Natural killer cell treated with Interleukin-12 subunit alpha and Interleukin-12 subunit beta and Interleukin-15 and Interleukin-18, amount 100 ng/mL, for 72 hours (primary cell): ENCODE results near the gene MPND. TPM values are rescaled to one million over a fixed set of nuclear protein-coding genes. Genes with fewer than 3 reads are reported as not detected.
"Not testable (repeated sequence)": the region's sequence is repeated elsewhere in the genome, so short reads cannot be mapped to it uniquely, and the experiment has no call there.

Source experiments
- ATAC-seq, 2 donors: fragments of 150-1000 bp; cut with Tn5 transposase in 1 of 2; sonication (Bioruptor Pico), chemical (Tn5 transposase) in 1 of 2; 2 replicates each; pipeline ENCODE4 v1.10.0; 2021
- DNase-seq: peaks from one replicate; pipeline ENCODE4 v3.0.0; 2022; ENCODE audit warnings: low spot score
- H3K27ac Mint-ChIP-seq, 2 donors: 1 replicate in 1 of 2; 2 replicates in 1 of 2; pipeline ENCODE4 v1.8.0; 2022; ENCODE audit warnings: mixed read lengths in 2 of 2, mild to moderate bottlenecking in 1 of 2, moderate library complexity in 1 of 2
- H3K27me3 Mint-ChIP-seq, 2 donors: 1 replicate in 1 of 2; 2 replicates in 1 of 2; pipeline ENCODE4 v1.8.0; 2022; ENCODE audit warnings: mixed read lengths in 2 of 2
- H3K36me3 Mint-ChIP-seq: one replicate; pipeline ENCODE4 v1.8.0; 2022; ENCODE audit warnings: mixed read lengths
- H3K4me1 Mint-ChIP-seq, 2 donors: 1 replicate in 1 of 2; 2 replicates in 1 of 2; pipeline ENCODE4 v1.8.0; 2022; ENCODE audit warnings: low read depth in 2 of 2, mixed read lengths in 2 of 2, mild to moderate bottlenecking in 1 of 2
- H3K4me3 Mint-ChIP-seq: one replicate; pipeline ENCODE4 v1.8.0; 2022; ENCODE audit warnings: mixed read lengths
- H3K9me3 Mint-ChIP-seq: 2 replicates; pipeline ENCODE4 v1.8.0; 2022; ENCODE audit warnings: mixed read lengths
- total RNA-seq, 2 donors: library from RNA; stranded (reverse); gene quantifications; one replicate each; pipeline ENCODE4 v1.2.3, GENCODE V29; 2022

Gene MPND
- total RNA-seq, 2 donors from 2014 or later, result 28.3 to 73.5 TPM

DNA sequence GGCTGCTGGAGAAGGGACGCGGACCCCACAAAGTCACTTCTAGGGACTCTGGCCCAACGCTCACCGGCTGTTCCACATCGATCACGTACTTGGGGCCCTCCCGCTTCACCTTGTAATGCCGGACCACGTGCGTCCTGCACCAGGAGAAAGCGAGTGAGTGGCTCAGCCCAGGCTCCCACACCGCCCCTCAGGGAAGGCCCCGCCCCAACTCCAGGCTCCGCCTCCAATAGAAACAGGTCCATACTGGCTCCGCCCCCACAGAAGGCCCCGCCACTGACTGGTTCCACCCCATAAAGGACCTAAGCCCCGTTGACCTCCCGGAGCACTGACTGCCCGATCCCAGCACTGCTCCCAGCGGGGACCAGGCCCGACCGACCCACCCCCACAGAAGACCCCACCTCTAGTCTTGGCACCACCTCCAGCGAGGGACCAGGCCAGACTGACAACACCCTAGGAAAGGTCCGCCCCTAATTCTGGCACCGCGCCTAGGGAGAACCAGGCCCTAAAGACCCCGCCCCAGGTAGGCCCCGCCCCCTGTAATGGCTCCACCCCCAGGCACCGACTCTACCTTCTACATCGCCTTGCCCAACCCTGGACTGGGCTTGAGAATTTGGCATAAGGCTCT, 16.0 kb upstream of the MPND start:
- Mint-ChIP-seq H3K36me3 (no peaks in the 10 kb centered on the region), H3K27me3 (no peaks in the 10 kb centered on the region), H3K4me3 (peak overlapping the region; percentile 82), H3K27ac (peak overlapping the region in 1 of 2 donors; percentile 86), H3K9me3 (no peaks in the 10 kb centered on the region), H3K4me1 (peaks cover 10 to 25% of the 10 kb centered on the region in 2 donors)
- ATAC-seq (peak; percentile 25 to 71), DNase-seq (peak; percentile 87)

DNA sequence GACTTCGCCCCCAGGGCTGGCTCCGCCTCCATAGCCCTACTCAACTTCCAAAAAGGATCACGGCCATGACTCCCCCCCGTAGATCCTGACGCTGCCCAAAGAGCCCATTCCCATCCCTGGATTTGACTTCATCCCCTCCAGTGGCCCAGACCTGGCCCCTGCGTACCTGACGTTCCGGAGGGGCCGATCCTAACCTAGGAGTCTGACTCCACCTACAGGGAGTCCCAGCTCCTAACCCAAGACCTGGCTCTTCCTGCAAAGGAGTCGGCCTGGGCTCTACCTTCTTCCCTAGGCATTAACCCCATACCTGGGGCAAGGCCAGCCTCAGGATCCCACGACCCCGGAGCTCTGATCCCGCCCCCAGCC, 15.5 kb upstream of the MPND start:
- no peaks in the 10 kb centered on the region for H3K27me3 Mint-ChIP-seq

DNA sequence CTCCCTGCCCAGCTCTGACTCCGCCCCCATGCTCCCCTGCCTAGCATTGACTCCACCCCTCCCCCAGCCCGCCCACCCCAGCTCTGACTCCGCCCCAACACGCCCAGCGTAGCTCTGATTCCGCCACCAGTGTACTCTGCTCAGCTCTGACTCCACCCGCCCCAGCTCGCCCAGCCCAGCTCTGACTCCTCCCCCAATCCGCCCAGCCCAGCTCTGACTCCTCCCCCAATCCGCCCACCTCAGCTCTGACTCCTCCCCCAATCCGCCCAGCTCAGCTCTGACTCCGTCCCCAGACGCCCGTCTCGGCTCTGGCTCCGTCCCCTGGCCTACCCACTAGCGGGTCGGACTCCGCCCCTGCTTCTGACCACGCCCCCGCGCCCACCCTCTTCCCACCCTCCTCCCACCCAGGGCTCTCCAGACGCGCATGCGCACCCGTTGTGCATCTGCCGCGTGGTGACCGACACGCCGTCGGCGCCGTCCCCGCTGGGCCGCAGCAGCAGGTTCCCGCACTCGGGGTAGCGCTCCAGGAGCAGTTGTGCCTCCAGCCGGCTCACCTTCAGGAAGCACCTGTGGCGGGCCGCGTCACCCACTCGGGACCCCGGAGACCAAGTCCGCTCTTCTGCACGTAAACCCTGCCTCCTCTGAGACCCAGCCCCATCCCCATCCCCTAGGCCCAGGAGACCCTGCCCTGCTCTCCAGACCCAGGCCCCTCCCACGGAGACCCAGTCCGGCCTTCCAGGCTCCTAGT, 14.9 kb upstream of the MPND start:
- Mint-ChIP-seq H3K9me3 (no peaks in the 10 kb centered on the region), H3K4me1 (peaks cover 10 to 25% of the 10 kb centered on the region in 2 donors), H3K27me3 (no peaks in the 10 kb centered on the region), H3K27ac (peak overlapping the region; percentile 55 to 86), H3K4me3 (peak overlapping the region; percentile 82), H3K36me3 (no peaks in the 10 kb centered on the region)
- ATAC-seq, result peak; percentile 93 to 95
- DNase-seq, result peak; percentile 98

More for the DNA sequence above, 15.5 kb upstream of the MPND start:
- Mint-ChIP-seq H3K36me3 (no peaks in the 10 kb centered on the region), H3K4me3 (peak overlapping the region; percentile 82), H3K9me3 (no peaks in the 10 kb centered on the region), H3K27ac (peak overlapping the region; percentile 55 to 86), H3K4me1 (peaks cover 10 to 25% of the 10 kb centered on the region in 2 donors)
- DNase-seq, result no peak
- no peak for ATAC-seq

DNA sequence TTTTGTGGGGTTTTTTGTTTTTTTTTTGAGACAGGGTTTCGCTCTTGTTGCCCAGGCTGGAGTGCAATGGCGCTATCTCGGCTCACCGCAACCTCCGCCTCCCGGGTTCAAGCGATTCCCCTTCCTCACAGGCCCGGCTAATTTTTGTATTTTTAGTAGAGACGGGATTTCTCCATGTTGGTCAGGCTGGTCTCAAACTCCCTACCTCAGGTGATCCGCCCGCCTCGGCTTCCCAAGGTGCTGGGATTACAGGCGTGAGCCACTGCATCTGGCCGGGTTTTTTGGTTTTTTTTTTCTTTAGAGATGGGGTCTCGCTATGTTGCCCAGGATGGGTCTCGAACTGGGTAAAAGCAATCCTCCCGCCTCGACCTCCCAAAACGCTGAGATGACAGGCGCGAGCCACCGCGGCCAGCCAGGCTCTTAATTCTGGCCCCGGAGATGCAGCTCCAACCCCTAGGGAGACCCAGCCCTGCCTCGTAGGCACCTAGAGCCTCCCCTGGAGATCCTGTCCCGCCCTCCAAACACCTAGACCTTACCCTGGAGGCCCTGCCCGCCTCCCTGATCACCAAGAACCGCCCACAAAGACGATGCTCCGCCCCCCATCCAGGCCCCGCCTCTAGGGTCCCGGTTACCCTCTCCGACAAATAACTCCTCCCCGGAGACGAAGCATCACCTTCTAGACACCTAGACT, 14.2 kb upstream of the MPND start:
- Mint-ChIP-seq H3K4me1 (peaks cover 10 to 29% of the 10 kb centered on the region in 2 donors), H3K27ac (peak overlapping the region; percentile 55 to 86), H3K4me3 (peak overlapping the region; percentile 82)
- not testable (repeated sequence) for H3K27me3 Mint-ChIP-seq, DNase-seq, H3K36me3 Mint-ChIP-seq, ATAC-seq, H3K9me3 Mint-ChIP-seq

DNA sequence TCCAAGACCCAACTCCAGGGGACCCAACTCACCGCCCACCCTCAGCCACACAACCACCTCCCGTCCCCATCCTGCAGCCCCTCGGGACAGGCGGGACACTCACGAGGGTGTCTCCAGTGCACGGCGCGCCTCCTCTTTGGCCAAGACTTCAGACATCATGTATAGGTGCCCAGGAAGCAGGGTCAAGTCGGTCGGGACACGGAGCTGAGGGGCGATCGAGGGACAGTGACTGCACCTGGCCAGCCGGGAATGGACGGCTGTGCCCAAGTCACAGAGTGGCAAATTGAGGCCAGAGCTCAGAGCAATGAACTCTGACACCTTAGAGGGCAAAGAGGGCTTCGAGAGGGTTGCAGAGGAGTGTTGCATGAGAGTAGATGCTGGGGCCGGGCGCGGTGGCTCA, 13.5 kb upstream of the MPND start:
- H3K36me3 Mint-ChIP-seq, result no peaks in the 10 kb centered on the region
- ATAC-seq (no peak), DNase-seq (no peak)
- H3K27ac Mint-ChIP-seq, result no peak overlapping the region
- no peaks in the 10 kb centered on the region for H3K27me3 Mint-ChIP-seq
- peaks cover 8% of the 10 kb centered on the region for H3K9me3 Mint-ChIP-seq
- no peak overlapping the region for H3K4me3 Mint-ChIP-seq
- H3K4me1 Mint-ChIP-seq, result peaks cover 10 to 28% of the 10 kb centered on the region in 2 donors

DNA sequence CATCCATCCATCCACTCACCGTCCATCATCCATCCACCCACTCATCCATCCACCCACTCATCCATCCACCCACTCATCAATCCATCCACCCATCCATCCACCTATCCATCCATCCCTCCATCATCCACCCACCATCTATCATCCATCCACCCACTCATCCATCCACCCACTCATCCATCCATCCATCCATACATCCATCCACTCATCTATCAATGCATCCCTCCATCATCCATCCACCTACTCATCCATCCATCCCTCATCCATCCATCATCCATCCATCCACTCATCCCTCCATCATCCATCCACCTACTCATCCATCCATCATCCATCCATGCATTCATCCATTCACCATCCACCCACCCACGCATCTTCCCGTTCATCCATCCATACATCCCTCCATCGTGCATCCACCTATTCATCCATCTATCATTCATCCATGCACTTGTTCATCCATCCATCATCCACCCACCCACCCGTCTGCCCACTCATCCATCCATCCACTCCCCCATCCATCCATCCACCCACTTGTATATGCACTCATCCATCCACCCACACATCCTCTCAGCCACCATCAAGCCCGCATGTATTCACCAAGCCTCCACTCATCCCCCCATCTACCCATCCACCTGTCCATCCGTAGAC, 8.3 kb upstream of the MPND start:
- no peak overlapping the region for H3K27ac Mint-ChIP-seq
- peaks cover 13 to 24% of the 10 kb centered on the region in 2 donors for H3K4me1 Mint-ChIP-seq
- no peaks in the 10 kb centered on the region for H3K36me3 Mint-ChIP-seq
- no peak overlapping the region for H3K4me3 Mint-ChIP-seq
- no peaks in the 10 kb centered on the region for H3K27me3 Mint-ChIP-seq
- no peak for ATAC-seq
- H3K9me3 Mint-ChIP-seq, result peaks cover 11% of the 10 kb centered on the region
- no peak for DNase-seq

DNA sequence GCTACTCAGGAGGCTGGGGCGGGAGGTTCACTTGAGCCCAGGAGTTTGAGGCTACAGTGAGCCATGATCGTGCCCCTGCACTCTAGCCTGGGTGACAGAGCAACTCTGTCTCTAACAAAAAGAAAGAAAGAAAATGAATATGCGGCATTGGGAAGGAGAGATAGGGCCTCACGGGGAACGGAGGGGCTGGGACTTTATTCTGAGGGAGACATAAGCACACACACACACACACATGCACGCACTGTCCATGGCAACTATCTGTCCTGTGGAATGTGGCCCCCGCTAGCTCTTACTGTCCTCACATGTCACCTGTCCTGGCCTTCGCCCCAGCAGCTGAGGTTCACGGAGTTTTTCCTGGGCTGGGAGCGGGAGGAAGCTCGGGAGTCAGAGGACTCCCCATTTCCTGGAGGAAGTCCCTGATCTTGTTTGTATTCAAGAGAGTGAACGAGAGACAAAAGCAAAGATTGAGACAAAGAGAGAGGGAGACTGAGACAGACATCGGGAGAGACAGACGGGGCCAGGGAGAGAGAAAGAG, 5.4 kb upstream of the MPND start:
- ATAC-seq (no peak), DNase-seq (peak; percentile 59)
- Mint-ChIP-seq H3K36me3 (no peaks in the 10 kb centered on the region), H3K4me1 (peaks cover 17 to 29% of the 10 kb centered on the region in 2 donors), H3K27ac (peak overlapping the region; percentile 71 to 88), H3K9me3 (peaks cover 11% of the 10 kb centered on the region), H3K27me3 (no peaks in the 10 kb centered on the region), H3K4me3 (peak overlapping the region; percentile 91)

DNA sequence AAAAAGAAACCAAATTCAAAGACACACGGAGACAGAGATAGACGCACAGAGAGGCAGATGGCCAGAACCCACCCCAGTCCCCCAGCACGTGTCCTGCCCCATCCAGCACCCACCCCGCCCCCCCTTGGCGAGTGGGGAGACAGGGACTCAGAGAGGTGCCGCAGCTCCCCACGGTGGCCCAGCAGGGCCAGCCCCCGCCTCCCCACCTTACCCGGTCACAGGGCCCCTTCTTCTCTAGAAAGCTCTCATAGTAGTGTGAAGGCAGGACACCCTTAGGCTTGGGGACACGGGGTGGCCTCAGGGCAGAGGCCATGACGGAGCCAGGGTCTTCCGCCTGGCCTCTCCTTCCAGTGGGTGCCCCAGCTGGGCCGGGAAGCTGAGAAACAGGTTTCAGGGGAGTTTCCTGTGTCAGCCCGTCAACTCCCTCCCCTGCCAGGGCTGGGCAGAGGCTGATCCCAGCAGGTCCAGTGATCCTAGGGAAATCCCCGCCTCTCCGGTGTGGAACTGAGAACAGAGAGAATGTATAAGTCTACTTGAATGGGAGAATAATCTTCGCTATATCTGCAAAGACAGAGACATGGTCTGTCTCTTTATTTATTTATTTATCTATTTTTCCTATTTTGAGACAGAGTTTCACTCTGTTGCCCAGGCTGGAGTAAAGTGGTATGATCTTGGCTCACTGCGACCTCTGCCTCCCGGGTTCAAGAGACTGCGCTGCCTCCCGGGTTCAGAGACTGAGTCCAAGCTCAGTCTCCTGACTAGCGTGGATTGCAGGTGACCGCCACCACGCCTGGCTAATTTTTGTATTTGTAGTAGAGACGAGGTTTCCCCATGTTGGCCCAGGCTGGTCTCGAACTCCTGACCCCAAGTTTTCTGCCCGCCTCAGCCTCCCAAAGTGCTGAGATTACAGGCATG, 4.7 kb upstream of the MPND start, which contains the start of gene STAP2:
Gene STAP2, minus strand, starts transcription at position 387 of the 915 bp plus-strand sequence. Its CDS starts 74 bp downstream, at position 313.
- no peaks in the 10 kb centered on the region for H3K27me3 Mint-ChIP-seq
- ATAC-seq (no peak), DNase-seq (peak; percentile 63)
- peak within 1 kb of the TSS; percentile 91 for H3K4me3 Mint-ChIP-seq
- peaks cover 17 to 32% of the 10 kb centered on the region in 2 donors for H3K4me1 Mint-ChIP-seq
- H3K36me3 Mint-ChIP-seq, result no peaks in the 10 kb centered on the region
- peak within 1 kb of the TSS; percentile 71 to 88 for H3K27ac Mint-ChIP-seq
- H3K9me3 Mint-ChIP-seq, result peaks cover 11% of the 10 kb centered on the region

DNA sequence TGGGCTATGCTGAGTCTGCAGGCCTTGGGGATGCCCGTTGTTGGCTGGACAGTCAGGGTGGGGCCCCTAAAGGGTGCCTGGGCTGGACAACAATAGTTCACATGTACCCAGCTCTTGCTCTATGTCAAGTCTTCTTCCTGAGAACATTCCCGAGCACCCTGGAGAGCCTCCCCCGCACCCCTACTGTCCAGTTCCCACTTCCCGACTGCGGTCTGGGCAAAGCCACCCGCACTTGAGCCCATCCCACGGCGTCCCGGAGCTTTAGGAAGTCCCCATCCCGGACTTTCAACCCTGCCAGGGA, 1.1 kb upstream of the MPND start:
- no peaks in the 10 kb centered on the region for H3K36me3 Mint-ChIP-seq
- H3K9me3 Mint-ChIP-seq, result no peaks in the 10 kb centered on the region
- no peak for ATAC-seq
- H3K27ac Mint-ChIP-seq, result peak overlapping the region; percentile 73 to 78
- peak overlapping the region; percentile 91 for H3K4me3 Mint-ChIP-seq
- no peak for DNase-seq
- H3K4me1 Mint-ChIP-seq, result peaks cover 32 to 36% of the 10 kb centered on the region in 2 donors
- no peaks in the 10 kb centered on the region for H3K27me3 Mint-ChIP-seq

DNA sequence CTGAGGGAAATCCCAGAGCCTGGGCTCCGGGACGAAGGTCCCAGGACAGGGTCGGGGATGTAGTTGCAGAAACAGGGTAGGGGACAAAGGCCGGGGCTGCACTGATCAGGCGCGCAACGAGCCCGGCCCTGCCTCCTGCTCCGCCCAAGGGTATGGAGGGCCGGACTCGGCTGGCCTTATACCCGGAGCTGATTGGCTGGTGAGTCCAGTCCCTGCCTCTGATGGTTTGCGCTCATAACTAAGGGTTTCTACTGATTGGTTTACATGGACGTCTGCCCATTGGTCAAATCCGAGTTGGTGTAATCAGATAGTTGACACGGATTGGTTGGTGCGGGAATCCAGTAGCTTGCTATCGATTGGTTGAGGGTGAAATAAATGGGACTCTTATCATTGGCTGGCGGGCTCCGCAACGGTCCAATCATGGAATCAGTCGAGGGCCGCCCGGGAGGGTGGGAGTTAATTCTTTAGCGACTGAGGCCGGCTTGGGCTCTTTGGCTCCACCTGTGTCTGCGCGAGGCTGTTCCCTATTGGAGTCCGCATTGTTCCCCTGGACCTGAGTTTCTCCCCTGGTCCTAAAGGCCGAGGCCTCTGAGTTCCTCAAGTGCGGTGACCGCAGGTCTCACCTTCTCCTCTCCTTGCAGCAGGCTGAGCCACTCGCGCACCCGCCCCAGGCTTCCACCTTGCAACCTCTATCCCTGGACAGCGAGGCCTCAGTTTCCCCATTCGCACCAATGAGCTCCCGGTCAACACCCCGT, 570 bp upstream of the MPND start:
- ATAC-seq, result peak; percentile 92 to 94
- Mint-ChIP-seq H3K4me3 (peak overlapping the region; percentile 91), H3K4me1 (peaks cover 32 to 37% of the 10 kb centered on the region in 2 donors), H3K27me3 (no peaks in the 10 kb centered on the region), H3K27ac (peak overlapping the region; percentile 73 to 78), H3K9me3 (no peaks in the 10 kb centered on the region), H3K36me3 (no peaks in the 10 kb centered on the region)
- peak; percentile 97 for DNase-seq

DNA sequence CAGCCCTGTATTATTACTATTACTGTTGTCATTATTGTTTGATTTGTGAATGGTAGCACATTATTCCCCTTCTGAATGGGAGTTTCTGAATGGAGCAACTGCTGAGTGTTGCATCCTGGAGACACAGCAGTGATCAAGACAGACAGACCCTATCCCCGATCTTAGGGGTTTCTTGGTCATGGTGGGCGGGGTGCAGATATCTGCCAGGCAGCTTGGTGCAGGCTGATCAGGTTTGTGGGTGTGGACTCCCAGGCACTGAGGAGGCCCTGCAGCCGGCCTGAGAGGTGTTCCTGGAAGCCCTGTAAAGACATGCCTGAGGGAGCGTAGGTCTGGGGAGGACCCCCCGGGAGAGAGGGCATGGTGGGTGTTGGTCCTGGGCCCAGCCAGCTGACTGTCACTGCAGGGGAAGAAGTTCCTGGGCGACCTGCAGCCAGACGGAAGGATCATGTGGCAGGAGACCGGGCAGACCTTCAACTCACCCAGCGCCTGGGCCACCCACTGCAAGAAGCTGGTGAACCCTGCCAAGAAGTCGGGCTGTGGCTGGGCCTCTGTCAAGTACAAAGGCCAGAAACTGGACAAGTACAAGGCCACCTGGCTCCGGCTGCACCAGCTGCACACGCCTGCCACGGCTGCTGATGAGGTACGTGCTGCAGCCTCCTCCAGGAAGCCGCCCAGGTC, 2.1 kb downstream of the MPND start:
- Mint-ChIP-seq H3K27ac (peak overlapping the region; percentile 10 to 97), H3K27me3 (no peaks in the 10 kb centered on the region), H3K4me1 (peaks cover 31 to 44% of the 10 kb centered on the region in 2 donors), H3K4me3 (peak overlapping the region; percentile 64), H3K9me3 (no peaks in the 10 kb centered on the region), H3K36me3 (no peaks in the 10 kb centered on the region)
- no peak for DNase-seq
- ATAC-seq, result no peak

DNA sequence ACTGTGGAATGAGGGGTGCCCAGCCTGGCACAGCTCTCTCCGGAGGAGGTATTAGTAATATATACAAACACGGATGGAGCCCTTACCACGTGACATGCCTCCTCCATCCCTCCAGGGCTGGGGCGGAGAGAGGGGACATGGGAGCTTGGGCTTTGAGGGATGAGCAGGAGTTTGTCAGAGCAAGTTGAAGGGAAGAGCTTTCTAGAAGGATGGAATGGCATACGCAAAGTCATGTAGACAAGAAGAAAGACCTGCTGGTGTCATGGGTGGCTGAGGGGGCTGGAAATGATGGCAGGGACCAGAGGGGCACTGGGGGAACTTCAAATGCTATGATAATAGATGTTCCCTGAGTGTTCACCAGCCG, 2.6 kb downstream of the MPND start:
- ATAC-seq (no peak), DNase-seq (no peak)
- H3K9me3 Mint-ChIP-seq, result no peaks in the 10 kb centered on the region
- H3K4me3 Mint-ChIP-seq, result peak overlapping the region; percentile 25
- H3K4me1 Mint-ChIP-seq, result peaks cover 36 to 47% of the 10 kb centered on the region in 2 donors
- H3K36me3 Mint-ChIP-seq, result no peaks in the 10 kb centered on the region
- H3K27ac Mint-ChIP-seq, result peak overlapping the region; percentile 10 to 97
- no peaks in the 10 kb centered on the region for H3K27me3 Mint-ChIP-seq
